Hematopoietic multipotent progenitor cell treated with erythropoietin and hydrocortisone succinate and interleukin-3 and kit ligand, for 17 days (in vitro differentiated cells): ENCODE data around the gene PLA2G4A.

ENCODE experiments used
- DNase-seq: peaks from one replicate; pipeline ENCODE4 v3.0.0-alpha.2; 2015; ENCODE audit warnings: low spot score

Gene PLA2G4A

GRCh38 chr1:186834399-186834958 is 5.7 kb downstream of the PLA2G4A start:
- DNase-seq: no peak

- DNase-seq: no peak
Measured at GRCh38 chr1:186835448-186835847, 6.7 kb downstream of the PLA2G4A start.

- no peak for DNase-seq
Measured at GRCh38 chr1:186837806-186838205, 9.1 kb downstream of the PLA2G4A start.

- DNase-seq: no peak
Measured at GRCh38 chr1:186838380-186839040, 9.8 kb downstream of the PLA2G4A start.

GRCh38 chr1:186839041-186839400 is 10.3 kb downstream of the PLA2G4A start:
- no peak for DNase-seq

- DNase-seq: no peak
Measured at GRCh38 chr1:186841599-186841998, 12.8 kb downstream of the PLA2G4A start.

GRCh38 chr1:186842547-186842946 is 13.8 kb downstream of the PLA2G4A start:
- no peak for DNase-seq

GRCh38 chr1:186843226-186843625 is 14.5 kb downstream of the PLA2G4A start:
- no peak for DNase-seq

- no peak for DNase-seq
Measured at GRCh38 chr1:186843931-186844330, 15.2 kb downstream of the PLA2G4A start.

GRCh38 chr1:186845576-186846210 is 16.9 kb downstream of the PLA2G4A start:
- DNase-seq: no peak

- no peak for DNase-seq
Measured at GRCh38 chr1:186848509-186849130, 19.9 kb downstream of the PLA2G4A start.

GRCh38 chr1:186849271-186849671 is 20.5 kb downstream of the PLA2G4A start:
- no peak for DNase-seq

- DNase-seq: no peak
Measured at GRCh38 chr1:186849826-186850225, 21.1 kb downstream of the PLA2G4A start.

- DNase-seq: no peak
Measured at GRCh38 chr1:186854102-186854501, 25.4 kb downstream of the PLA2G4A start.

GRCh38 chr1:186858923-186859322 is 30.2 kb downstream of the PLA2G4A start:
- DNase-seq: no peak

- no peak for DNase-seq
Measured at GRCh38 chr1:186859995-186860394, 31.2 kb downstream of the PLA2G4A start.

- DNase-seq: no peak
Measured at GRCh38 chr1:186864296-186864695, 35.5 kb downstream of the PLA2G4A start.

GRCh38 chr1:186865253-186865652 is 36.5 kb downstream of the PLA2G4A start:
- no peak for DNase-seq

GRCh38 chr1:186865857-186866256 is 37.1 kb downstream of the PLA2G4A start:
- no peak for DNase-seq

- DNase-seq: no peak
Measured at GRCh38 chr1:186869526-186870228, 40.9 kb downstream of the PLA2G4A start.

- no peak for DNase-seq
Measured at GRCh38 chr1:186871784-186872183, 43.0 kb downstream of the PLA2G4A start.

GRCh38 chr1:186872291-186872690 is 43.5 kb downstream of the PLA2G4A start:
- DNase-seq: no peak

- DNase-seq: no peak
Measured at GRCh38 chr1:186873687-186874086, 44.9 kb downstream of the PLA2G4A start.
